ENCODE data around the gene NAB1. TPM values are rescaled to one million over a fixed set of nuclear protein-coding genes. Genes with fewer than 3 reads are reported as not detected.
A peak's percentile ranks its signal among the peaks of the same experiment; 100 is the strongest.

Gene NAB1
- total RNA-seq, 1 experiment from 2014 or later, result 40.2 TPM

GRCh38 chr2:190679391-190679790 is 30.5 kb downstream of the NAB1 start:
- in situ Hi-C loops (cut with HindIII; ENCODE audit: low pct_unique_long_range_greater_than_20kb, low sequenced_read_pairs) (no loop called here), intact Hi-C loops (cut with micrococcal nuclease; ENCODE audit: unreplicated experiment) (no loop called here)
- no TSS peak for BruUV-seq (replicated peaks)
- no peak overlapping the region for H3K4me3 ChIP-seq (ENCODE audit: low read depth in 2 of 2, low read length in 2 of 2)
- no peaks in the 10 kb centered on the region for H3K27me3 ChIP-seq (ENCODE audit: control insufficient read depth, insufficient read depth, low read length)
- no peak for TF ChIP-seq TCF7L2 (IDR thresholded peaks at IDR 0.05; ENCODE audit: low read depth, low read length)
- no peak for TF ChIP-seq POLR2AphosphoS5 (IDR thresholded peaks at IDR 0.05; ENCODE audit: low read depth, low read length)
- no peak for TF ChIP-seq CTCF (IDR thresholded peaks at IDR 0.05)
- no peak for TF ChIP-seq REST (IDR thresholded peaks at IDR 0.05; ENCODE audit: insufficient read depth in 1 of 2, low read depth in 2 of 2, low read length in 1 of 2)
- TF ChIP-seq SIN3A (IDR thresholded peaks at IDR 0.05; ENCODE audit: borderline replicate concordance, insufficient read depth, low read depth, low read length), result no peak
- DNase-seq (ENCODE audit: low read depth, low spot score), result no peak
- POLR2A ChIA-PET, result no interaction called here
- CTCF ChIA-PET, result no interaction called here
- H3K27ac ChIP-seq (ENCODE audit: low read length), result no peak overlapping the region
- no peaks in the 10 kb centered on the region for H3K9me3 ChIP-seq (ENCODE audit: control insufficient read depth, insufficient read depth, low read depth, low read length)
- peaks cover 4% of the 10 kb centered on the region; the same call in 1 of the 2 replicates for H3K4me1 ChIP-seq (ENCODE audit: control insufficient read depth, insufficient read depth, low read length)
- no peak for ATAC-seq
- peaks cover 4% of the 10 kb centered on the region for H3K36me3 ChIP-seq (ENCODE audit: control insufficient read depth, insufficient read depth, low read length)

GRCh38 chr2:190679813-190680591 is 31.1 kb downstream of the NAB1 start:
- ChIA-PET CTCF (no interaction called here), POLR2A (no interaction called here)
- H3K4me3 ChIP-seq (ENCODE audit: low read depth in 2 of 2, low read length in 2 of 2), result no peak overlapping the region
- in situ Hi-C loops (cut with HindIII; ENCODE audit: low pct_unique_long_range_greater_than_20kb, low sequenced_read_pairs) (no loop called here), intact Hi-C loops (cut with micrococcal nuclease; ENCODE audit: unreplicated experiment) (no loop called here)
- no TSS peak for BruUV-seq (replicated peaks)
- no peaks in the 10 kb centered on the region for H3K27me3 ChIP-seq (ENCODE audit: control insufficient read depth, insufficient read depth, low read length)
- H3K36me3 ChIP-seq (ENCODE audit: control insufficient read depth, insufficient read depth, low read length), result peaks cover 4% of the 10 kb centered on the region
- peak; percentile 83 for ATAC-seq
- H3K9me3 ChIP-seq (ENCODE audit: control insufficient read depth, insufficient read depth, low read depth, low read length), result no peaks in the 10 kb centered on the region
- TF ChIP-seq CTCF (IDR thresholded peaks at IDR 0.05) (peak; percentile 82), POLR2AphosphoS5 (IDR thresholded peaks at IDR 0.05; ENCODE audit: low read depth, low read length) (no peak)
- peaks cover 4% of the 10 kb centered on the region; the same call in 1 of the 2 replicates for H3K4me1 ChIP-seq (ENCODE audit: control insufficient read depth, insufficient read depth, low read length)
- H3K27ac ChIP-seq (ENCODE audit: low read length), result no peak overlapping the region
- DNase-seq (ENCODE audit: low read depth, low spot score), result peak; percentile 24

All from Panc1 (cell line).